ENCODE data around the gene RPE65. TPM values are rescaled to one million over a fixed set of nuclear protein-coding genes. Genes with fewer than 3 reads are reported as not detected.
"Not testable (repeated sequence)": the region's sequence is repeated elsewhere in the genome, so short reads cannot be mapped to it uniquely, and the experiment has no call there.

Gene RPE65
- total RNA-seq, 1 donor from 2014 or later = not detected

GRCh38 chr1:68426594-68426993, 23.2 kb downstream of the RPE65 start:
- Mint-ChIP-seq H3K4me1 (ENCODE audit: unreplicated experiment) (no peaks in the 10 kb centered on the region), H3K27me3 (ENCODE audit: unreplicated experiment) (no peaks in the 10 kb centered on the region), H3K36me3 (ENCODE audit: unreplicated experiment) (no peaks in the 10 kb centered on the region), H3K9me3 (ENCODE audit: unreplicated experiment) (no peaks in the 10 kb centered on the region), H3K27ac (ENCODE audit: unreplicated experiment) (no peak overlapping the region), H3K4me3 (ENCODE audit: unreplicated experiment) (no peak overlapping the region)
- no peak for DNase-seq (ENCODE audit: extremely low spot score, unreplicated experiment)
- TF ChIP-seq CTCF (IDR thresholded peaks at IDR 0.05) = no peak

DNA sequence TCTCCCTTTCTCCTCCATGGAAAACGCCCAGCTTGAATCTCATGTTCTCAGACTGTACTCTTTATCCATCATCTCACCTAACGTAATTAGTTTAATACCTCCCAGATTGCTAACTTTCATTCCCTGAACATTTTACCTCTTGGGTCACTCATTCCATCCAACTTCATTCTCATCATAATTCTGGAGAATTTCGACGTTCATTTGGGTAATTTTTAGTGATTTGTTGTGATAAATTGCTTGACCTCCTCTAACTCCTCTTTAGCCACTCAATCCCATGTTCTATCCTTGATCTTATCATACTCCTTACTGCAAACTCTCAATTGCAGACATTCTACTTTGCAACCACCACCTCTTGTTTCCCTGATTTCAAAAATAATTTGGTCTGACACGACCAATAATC, 28.4 kb downstream of the RPE65 start:
- H3K36me3 Mint-ChIP-seq (ENCODE audit: unreplicated experiment) = no peaks in the 10 kb centered on the region
- H3K4me3 Mint-ChIP-seq (ENCODE audit: unreplicated experiment) = no peak overlapping the region
- no peaks in the 10 kb centered on the region for H3K9me3 Mint-ChIP-seq (ENCODE audit: unreplicated experiment)
- H3K27ac Mint-ChIP-seq (ENCODE audit: unreplicated experiment) = no peak overlapping the region
- no peaks in the 10 kb centered on the region for H3K4me1 Mint-ChIP-seq (ENCODE audit: unreplicated experiment)
- no peak for DNase-seq (ENCODE audit: extremely low spot score, unreplicated experiment)
- TF ChIP-seq CTCF (IDR thresholded peaks at IDR 0.05) = no peak
- no peaks in the 10 kb centered on the region for H3K27me3 Mint-ChIP-seq (ENCODE audit: unreplicated experiment)

DNA sequence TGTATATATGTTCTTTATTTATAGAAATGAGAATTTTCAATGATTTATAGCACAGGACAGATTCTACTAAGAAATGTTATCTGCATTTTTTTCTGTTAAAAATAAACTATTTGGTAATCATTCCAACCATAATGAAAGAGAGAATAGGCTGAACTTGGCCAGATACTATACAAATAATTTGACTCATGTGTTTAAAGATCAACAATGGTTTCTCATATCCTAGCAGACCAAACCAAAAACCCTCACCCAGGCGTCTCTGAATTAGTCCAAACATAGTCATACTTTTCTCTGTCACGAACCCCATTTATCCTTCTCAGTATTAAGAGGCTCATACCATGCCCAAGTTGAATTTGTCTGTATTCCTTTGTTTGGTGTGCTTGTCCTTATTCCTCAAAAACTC, 40.3 kb downstream of the RPE65 start:
- no peak overlapping the region for H3K27ac Mint-ChIP-seq (ENCODE audit: unreplicated experiment)
- DNase-seq (ENCODE audit: extremely low spot score, unreplicated experiment) = no peak
- H3K4me3 Mint-ChIP-seq (ENCODE audit: unreplicated experiment) = no peak overlapping the region

GRCh38 chr1:68401506-68401905, 48.2 kb downstream of the RPE65 start:
- Mint-ChIP-seq H3K27ac (ENCODE audit: unreplicated experiment) (no peak overlapping the region), H3K36me3 (ENCODE audit: unreplicated experiment) (no peaks in the 10 kb centered on the region), H3K4me1 (ENCODE audit: unreplicated experiment) (peaks cover 3% of the 10 kb centered on the region), H3K9me3 (ENCODE audit: unreplicated experiment) (no peaks in the 10 kb centered on the region), H3K27me3 (ENCODE audit: unreplicated experiment) (peaks cover 3% of the 10 kb centered on the region), H3K4me3 (ENCODE audit: unreplicated experiment) (no peak overlapping the region)
- no peak for TF ChIP-seq CTCF (IDR thresholded peaks at IDR 0.05)
- DNase-seq (ENCODE audit: extremely low spot score, unreplicated experiment) = no peak

More for the DNA sequence above, 40.3 kb downstream of the RPE65 start:
- no peak for TF ChIP-seq CTCF (IDR thresholded peaks at IDR 0.05)
- no peaks in the 10 kb centered on the region for H3K4me1 Mint-ChIP-seq (ENCODE audit: unreplicated experiment)
- H3K9me3 Mint-ChIP-seq (ENCODE audit: unreplicated experiment) = no peaks in the 10 kb centered on the region
- peaks cover 9% of the 10 kb centered on the region for H3K27me3 Mint-ChIP-seq (ENCODE audit: unreplicated experiment)
- H3K36me3 Mint-ChIP-seq (ENCODE audit: unreplicated experiment) = no peaks in the 10 kb centered on the region

GRCh38 chr1:68395575-68395974, 54.2 kb downstream of the RPE65 start:
- not testable (repeated sequence) for H3K4me3 Mint-ChIP-seq (ENCODE audit: unreplicated experiment); H3K27me3 Mint-ChIP-seq (ENCODE audit: unreplicated experiment); H3K9me3 Mint-ChIP-seq (ENCODE audit: unreplicated experiment); H3K4me1 Mint-ChIP-seq (ENCODE audit: unreplicated experiment); H3K27ac Mint-ChIP-seq (ENCODE audit: unreplicated experiment); H3K36me3 Mint-ChIP-seq (ENCODE audit: unreplicated experiment); DNase-seq (ENCODE audit: extremely low spot score, unreplicated experiment)

DNA sequence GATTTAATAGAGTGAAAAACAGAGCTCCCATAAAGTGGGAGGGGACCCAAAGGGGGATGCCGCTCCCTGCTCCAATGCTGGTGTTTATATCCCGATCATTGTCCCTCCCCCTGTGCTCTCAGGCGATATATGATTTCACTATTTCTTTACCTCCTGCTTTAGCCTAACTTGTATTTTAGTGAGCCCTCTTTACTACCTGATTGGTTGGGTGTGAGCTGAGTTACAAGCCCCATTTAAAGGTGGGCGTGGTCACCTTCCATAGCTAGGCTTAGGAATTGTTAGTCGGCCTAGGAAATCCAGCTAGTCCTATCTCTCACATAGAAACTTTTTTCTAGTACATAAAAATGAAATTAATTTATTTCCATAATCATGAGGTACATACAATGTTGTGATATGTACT, 57.3 kb downstream of the RPE65 start:
- not testable (repeated sequence) for H3K27me3 Mint-ChIP-seq (ENCODE audit: unreplicated experiment); H3K27ac Mint-ChIP-seq (ENCODE audit: unreplicated experiment); H3K36me3 Mint-ChIP-seq (ENCODE audit: unreplicated experiment); DNase-seq (ENCODE audit: extremely low spot score, unreplicated experiment); H3K9me3 Mint-ChIP-seq (ENCODE audit: unreplicated experiment); H3K4me1 Mint-ChIP-seq (ENCODE audit: unreplicated experiment); H3K4me3 Mint-ChIP-seq (ENCODE audit: unreplicated experiment)

GRCh38 chr1:68385798-68386524, 63.8 kb downstream of the RPE65 start:
- H3K9me3 Mint-ChIP-seq (ENCODE audit: unreplicated experiment); H3K27me3 Mint-ChIP-seq (ENCODE audit: unreplicated experiment); DNase-seq (ENCODE audit: extremely low spot score, unreplicated experiment); H3K36me3 Mint-ChIP-seq (ENCODE audit: unreplicated experiment); H3K4me3 Mint-ChIP-seq (ENCODE audit: unreplicated experiment): not testable (repeated sequence)
- peak overlapping the region; percentile 71 for H3K27ac Mint-ChIP-seq (ENCODE audit: unreplicated experiment)
- H3K4me1 Mint-ChIP-seq (ENCODE audit: unreplicated experiment) = peaks cover 22% of the 10 kb centered on the region

Measured in osteocyte (in vitro differentiated cells).